ENCODE measurements around the gene YIPF1.
A peak's percentile ranks its signal among the peaks of the same experiment; 100 is the strongest.

The YIPF1 gene

DNA sequence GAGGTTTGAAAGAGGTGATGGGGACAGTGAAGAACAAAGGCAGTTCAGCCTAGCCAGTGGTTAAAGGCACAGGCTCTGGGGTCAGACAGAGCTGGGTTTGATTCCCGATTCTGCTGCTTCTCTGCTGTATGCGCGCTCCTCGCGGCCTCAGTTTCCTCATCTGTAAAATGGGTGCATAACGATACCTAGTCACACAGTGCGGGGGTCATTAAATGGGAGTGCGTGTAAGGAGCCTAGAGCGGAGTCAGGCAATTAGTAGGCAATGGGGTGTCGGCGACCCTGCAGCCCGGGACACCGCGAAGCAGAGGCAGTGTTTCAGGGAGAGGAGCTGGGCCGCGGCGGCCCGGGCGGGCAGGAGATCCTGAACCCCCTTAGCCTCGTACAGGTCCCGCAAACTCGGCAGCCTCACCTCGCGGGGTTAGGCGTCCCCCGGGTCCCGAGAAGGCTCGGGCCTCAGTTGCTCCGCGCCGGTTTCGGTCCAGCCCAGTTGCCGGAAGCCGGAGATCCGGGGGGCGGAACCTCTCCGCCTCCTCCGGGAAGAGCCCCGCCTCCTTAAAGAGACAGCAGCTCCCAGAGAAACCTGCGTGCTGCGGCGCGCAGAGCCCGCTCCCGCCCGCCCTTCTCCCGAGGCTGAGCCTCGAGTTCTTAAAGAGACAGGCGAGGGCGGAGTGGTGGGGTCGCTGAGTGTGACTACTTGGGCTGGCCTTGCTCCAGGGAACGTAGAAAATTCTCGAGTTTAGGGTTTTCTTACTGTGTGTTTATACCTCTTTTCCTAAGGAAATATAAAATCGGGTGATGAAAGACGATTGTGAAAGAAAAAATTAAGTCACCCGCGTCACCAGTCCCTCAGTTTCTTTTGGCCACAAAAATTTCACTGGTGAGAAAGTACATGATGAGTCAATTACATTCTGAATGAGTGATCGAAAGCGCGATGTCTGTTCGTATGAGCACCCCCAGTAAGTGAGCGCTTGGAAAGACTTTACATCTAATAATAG lies at the start of gene YIPF1:
Gene YIPF1, minus strand, starts transcription at position 494 of the 995 bp plus-strand sequence. CDS start 860 bp downstream, outside the sequence.
- DNase-seq (ENCODE audit: low spot score) = peak; percentile 87

DNA sequence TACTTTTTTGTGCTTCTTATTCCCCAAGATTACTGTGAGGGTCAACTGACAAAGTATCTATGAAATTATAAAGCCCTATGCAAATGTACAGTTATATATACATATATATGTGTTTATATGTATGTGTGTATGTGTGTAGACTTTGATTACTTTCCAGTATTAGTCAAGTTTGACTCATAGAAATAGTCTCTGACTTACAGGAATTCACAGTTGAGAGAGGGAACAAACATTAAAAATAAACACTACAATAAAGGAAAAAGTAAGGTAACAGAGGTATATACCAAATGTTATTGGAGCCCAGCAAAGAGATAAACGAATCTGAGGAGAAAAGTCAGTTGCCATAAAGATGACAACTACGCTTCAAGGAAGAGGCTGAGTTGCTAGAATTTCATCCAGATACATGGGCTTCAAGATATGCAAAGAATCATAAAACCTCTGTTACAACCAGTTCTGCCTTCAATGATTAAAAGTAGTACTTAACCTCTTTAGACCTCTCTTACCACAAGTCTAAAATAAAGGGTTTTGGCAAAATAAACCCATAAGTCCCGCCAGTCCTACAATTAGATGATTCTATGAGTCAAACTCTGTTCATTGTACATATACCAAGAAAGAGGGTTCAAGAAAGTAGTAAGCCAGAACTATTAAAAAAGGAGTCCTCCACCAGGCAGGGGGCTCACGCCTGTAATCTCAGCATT lies 48.7 kb upstream of the YIPF1 start:
- DNase-seq (ENCODE audit: low spot score) = no peak

DNA sequence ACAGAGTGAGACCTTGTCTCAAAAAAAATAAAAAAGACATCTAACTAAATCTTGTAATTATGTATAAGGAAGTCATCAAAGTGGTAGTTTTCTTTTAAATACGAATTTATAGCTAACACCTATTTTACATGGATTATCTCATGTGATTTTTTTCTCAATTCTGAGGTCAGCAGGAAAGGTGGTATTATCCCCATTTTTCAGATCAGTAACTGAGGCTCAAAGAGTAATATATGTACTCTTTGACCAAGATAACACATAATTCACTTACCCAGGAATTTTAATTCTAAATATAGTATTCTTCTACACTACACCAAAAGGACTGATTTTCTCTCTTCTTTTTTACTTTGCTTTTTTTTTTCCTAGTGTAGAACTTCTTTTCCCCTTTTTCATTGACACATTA lies 46.8 kb upstream of the YIPF1 start:
- no peak for DNase-seq (ENCODE audit: low spot score)

DNA sequence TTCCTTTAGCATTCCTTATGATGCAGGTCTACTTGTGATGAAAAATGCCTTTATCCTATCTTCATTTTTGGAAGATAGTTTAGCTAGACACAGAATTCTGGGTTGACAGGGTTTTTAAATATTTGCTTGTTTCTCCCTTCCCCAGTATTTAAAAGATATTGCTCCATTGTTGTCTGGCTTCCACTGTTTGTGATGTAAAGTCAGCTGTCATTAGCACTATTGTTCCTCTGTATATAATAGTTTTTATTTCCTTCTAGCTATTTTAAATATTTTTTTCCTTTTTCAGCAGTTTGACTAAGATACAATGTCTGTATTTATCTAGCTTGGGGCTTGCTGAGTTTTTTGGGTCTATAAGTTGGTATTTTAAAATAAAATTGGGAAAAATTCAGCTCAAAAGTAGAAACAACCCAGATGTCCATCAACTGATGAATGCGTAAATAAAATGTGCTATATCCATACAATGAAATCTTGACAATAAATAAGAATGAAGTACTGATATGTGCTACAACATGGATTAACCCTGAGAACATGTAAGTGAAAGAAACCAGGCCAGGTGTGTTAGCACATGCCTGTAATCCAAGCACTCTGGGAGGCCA lies 44.7 kb upstream of the YIPF1 start:
- no peak for DNase-seq (ENCODE audit: low spot score)

DNA sequence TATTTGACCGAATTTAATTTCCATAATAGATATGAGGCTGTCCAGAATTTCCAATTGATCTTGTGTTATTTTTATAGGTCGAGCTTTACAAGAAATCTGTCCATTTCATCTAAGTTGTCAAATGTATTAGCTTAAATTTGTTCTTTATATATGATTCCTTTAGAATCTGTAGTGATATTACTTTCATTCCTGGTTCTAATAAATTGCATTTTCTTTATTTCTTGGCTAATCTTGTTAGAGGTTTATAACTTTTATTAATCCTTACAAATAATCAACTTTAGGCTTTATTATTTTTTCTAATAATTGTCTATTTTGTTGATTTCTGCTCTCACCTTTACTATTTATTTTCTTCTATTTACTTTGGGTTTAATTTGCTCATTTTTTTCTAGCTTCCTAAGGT lies 41.9 kb upstream of the YIPF1 start:
- DNase-seq (ENCODE audit: low spot score) = no peak

DNA sequence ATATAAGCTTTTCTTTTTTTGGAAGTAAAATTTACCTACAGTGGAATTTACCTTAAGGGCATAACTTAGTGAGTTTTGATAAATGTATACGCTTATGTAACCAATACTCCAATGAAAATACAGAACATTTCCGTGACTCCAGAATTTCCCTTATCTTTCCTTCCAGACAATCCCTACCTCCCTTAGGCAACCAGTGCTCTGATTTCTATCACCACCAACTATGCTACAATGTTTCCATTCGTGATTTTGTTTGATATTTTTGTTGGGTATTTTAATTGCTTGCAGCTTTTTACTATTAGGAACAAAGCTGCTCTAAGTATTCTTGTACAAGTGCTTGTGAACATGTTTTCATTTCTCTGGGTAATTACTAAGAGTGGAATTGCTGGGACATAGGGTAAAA lies 41.3 kb upstream of the YIPF1 start:
- DNase-seq (ENCODE audit: low spot score) = no peak

DNA sequence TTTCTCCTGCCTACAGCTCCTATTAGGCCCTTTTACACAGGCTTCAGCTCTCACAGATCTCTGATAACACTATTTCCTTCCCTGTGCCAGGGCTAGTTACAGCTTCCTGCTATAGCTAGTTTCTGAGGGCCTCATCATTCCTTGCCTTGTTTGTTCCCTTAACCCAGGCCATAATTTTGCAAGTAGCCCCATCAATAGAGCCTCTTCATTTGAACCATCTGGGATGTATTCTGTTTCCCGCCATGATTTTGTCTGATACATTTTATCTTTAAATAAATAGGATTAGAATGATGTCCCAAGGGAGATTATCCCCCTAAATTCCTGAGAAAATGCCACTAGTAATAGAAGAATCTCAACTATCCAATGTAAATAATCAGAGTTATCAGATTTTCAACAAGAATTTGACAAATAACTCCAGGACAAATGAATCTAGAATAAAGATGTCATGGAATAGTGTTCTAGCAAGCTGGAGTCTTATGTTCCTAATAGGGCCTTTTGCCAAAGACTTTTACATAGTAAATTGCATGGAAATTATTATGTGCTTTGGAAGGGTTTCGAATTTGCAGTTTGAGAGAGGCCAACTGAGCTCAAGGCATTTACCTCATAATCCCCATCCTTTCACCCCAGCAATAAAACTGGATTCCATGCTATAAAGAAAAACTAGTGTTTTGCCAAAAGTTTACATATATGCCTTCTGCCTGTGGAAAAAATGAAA lies 39.8 kb upstream of the YIPF1 start:
- no peak for DNase-seq (ENCODE audit: low spot score)

DNA sequence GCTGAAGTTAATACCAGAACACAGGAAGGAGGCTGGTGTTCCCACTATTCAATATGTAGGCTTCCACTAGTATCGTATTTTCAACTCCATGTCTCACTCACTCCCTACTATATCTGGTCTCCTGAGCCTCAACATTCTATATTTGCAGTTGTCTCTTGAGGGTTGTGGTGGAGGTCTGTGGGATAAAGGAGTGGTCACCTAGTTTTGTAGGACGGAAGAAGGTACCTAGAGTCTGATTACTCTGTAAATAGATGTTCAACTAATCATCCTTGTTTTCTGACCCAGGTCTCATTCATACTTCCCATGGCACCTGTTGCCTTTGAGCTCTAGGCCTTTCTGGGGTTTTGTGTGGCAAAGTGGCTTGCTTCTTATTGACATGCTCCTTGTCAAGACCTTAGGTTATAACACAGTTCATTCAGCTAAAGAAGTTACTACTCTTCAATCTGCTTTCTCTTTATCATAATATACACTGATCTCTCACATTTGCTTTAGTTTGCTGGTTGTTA lies 37.8 kb upstream of the YIPF1 start:
- no peak for DNase-seq (ENCODE audit: low spot score)

DNA sequence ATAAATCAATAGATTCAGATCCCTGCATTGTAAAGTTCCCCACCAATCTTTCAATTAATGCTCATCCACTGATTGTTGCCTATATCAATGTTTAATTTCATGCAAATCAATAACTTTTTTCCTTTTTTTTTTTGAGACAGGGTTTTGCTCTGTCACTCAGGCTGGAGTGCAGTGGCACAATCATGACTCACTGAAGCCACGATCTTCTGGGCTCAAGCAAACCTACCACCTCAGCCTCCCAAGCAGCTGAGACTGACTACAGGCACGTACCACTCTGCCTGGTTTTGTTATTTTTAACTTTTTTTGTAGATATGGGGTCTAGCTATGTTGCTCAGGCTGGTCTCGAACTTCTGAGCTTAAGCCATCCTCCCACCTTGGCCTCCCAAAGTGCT lies 30.1 kb upstream of the YIPF1 start:
- no peak for DNase-seq (ENCODE audit: low spot score)

DNA sequence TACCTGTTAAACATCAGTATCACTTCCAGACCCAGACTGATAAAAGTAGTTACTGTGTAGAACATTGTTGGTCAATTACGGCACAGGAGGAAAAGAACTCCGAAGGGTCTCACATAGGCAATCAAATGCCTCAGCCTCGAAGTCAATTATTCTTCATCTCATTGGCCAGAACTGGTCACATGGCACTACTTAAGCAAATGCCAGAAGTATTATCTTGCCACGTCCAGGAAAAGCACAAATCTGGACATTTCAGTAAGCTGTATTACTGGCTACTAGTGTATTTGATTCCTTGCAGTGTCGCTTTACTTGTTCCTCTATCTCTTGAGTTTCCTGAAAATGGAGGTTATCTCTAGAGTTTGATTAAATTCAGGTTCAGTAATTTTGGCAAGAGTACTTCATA lies 28.7 kb upstream of the YIPF1 start:
- DNase-seq (ENCODE audit: low spot score) = no peak

DNA sequence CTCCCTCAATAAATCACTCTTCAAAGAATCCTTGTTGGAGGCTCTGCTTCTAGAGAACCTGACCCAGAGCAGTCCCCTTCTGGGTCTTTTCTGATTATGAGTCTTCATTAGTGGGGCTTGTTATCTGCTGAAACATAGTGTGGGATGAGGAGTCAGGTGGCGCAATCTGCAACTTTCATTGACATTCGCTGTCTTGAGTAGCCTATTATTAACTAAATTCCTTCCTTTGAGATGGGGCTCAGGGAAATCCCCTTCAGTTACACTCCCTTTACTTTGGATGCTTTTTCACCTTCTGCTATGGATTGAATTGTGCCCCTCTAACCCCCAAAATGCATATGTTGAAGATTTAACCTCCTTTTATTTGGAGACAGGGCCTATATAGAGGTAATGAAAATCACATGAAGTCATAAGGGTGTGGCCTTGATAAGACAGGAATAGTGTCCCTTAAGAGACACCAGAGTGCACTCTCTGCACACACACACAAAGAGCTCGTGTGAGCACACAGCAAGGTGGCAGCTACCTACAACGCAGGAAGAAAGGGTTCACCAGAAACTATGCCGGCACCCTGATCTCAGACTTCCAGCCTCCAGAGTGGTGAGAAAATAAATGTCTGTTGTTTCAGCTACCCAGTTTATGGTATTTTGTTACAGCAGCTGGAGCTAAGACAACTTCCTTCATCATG lies 23.9 kb upstream of the YIPF1 start:
- DNase-seq (ENCODE audit: low spot score) = no peak

DNA sequence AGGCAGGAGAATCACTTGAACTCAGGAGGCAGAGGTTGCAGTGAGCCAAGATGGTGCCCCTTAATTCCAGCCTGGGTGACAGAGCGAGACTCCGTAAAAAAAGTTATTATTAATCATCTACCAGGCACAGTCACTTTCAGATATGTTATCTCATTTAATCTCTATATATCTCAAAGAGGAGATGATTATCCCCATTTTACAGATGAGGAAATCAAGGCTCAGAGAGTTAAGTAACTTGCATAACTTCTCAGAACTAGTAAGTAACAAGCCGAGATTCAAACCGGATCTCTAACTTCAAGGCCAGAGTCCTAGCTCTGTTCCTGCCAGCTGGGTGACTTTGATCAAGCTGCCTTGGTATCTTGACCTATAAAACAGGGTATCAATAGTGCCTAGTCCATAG lies 21.8 kb upstream of the YIPF1 start:
- no peak for DNase-seq (ENCODE audit: low spot score)

DNA sequence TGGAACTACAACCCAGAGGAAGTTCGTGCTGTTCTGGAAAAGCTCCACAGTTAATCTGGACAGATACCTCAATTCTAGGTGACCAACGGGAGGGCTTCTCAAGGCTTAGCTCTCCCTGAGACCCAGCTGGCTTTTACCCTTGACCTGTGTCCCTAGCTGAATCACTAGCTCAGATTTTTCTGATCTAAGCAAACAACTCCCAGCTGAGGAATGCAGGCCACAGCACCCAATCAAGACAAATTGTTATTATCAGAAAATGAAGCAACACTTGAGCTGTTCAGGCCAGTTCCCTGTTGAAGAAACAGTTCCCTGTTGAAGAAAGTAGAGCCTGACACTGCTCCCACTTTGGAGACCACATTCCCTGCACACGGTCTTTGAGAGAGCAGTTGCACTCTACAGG lies 20.3 kb upstream of the YIPF1 start:
- DNase-seq (ENCODE audit: low spot score) = no peak

DNA sequence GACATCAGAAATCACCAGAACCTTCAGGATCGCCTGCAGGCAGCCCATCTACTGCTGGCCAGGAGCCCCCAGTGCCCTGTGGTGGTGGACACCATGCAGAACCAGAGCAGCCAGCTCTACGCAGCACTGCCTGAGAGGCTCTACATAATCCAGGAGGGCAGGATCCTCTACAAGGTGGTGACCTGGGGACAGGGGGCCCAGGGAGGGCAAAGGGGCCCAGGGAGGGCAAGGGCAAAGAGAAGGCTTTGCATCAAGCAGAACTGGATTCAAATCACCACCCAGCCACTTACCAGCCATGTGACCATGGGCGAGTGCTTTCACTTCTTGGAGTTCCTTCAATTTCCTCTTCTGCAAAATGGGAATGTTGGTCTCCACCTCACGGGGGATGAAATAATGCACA lies 16.5 kb upstream of the YIPF1 start:
- DNase-seq (ENCODE audit: low spot score) = no peak

DNA sequence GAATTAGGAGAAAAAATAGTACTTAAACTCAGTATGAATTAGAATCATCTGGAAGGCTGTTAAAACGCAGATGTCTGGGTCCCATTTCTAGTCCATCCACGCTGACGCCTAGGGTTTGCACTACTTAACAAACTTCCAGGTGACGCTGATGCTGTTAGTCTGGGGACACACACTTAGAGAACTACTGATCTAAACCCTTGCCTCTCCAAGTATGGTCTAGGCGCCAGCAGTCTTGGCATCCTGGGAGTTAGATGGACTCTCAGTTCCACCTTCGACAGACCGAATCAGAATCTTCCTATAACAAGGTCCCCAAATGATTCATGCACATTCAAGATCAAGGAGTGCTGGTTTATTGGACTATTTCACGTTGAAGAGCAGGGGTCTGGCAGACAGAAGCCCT lies 15.9 kb upstream of the YIPF1 start:
- DNase-seq (ENCODE audit: low spot score) = no peak

DNA sequence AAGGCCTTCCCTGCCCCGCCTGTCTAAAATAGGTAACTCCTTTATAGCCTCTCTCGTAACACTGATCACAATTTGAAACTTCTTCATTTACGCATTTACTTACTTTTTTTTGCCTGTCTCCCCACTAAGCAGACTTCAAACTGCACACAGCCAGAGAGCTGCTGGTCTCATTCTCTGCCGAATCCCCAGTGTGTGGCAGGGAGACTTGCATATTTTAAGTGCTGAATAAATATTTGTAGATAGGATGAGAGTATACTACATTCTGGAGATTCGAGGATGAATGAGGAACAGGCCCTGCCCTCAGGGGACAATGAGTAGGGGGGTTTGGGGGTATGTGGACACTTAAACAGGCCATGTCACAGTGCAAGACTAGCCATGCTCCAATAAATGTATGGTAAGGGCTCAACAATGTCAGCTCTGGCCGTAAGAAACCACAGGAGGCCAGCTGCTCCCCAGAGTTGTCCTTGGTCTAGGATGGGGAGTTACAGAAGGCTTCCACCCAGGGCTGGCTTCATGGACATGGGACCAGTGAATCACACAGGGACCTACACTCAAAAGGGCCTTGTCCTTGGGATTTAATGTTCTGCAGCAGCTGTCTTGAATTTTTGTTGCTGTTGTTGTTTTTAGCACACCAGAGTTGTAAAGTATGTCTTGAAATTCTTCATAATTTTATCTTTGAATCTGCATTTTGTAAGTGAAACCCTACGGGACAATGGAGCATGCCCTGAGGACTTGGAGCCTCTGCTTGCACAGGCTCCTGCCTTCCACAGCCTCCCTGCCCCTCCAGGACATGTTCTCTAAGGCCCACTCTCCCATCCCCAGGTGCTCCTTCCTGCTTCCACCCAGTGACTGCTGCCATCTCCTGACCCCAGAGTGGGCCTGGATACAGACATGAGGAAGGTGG lies 12.9 kb upstream of the YIPF1 start:
- no peak for DNase-seq (ENCODE audit: low spot score)

DNA sequence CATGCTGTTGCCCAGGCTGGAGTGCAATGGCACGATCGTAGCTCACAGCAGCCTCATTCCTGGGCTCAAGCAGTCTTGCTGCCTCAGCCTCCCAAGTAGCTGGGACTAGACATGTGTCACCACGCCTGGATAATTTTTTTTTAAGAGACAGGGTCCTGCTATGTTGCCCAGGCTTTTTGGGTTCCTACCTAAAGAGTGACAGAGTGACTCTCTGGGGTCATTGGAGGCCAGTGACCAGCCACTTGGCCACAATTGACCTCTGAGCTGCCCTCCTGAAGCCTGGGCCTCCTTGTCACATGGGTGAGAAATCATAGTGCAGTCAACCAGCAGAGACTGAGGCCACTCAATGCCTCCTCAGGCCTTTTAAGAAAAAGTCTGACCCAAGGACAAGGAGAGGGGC lies 10.1 kb upstream of the YIPF1 start:
- DNase-seq (ENCODE audit: low spot score) = no peak

DNA sequence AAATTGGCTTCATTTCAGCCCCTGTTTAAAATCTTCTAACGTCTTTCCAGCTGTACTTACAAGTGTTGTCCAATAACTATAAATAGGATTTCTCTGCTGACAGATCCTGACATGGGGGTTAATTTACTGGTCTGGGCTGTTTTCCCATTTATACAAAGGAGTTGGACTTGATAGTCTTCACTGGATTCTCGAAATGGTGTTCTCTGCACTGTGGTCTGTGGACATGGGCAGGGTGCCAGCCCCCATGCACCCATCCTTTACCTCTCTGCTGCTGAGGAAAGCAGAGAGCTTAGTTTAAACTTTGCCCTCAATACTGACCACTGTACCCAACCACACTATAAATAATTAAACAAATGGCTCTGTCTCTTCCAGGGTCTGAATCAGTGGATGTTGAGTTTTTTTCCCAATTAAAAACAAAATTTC lies 9.6 kb upstream of the YIPF1 start:
- no peak for DNase-seq (ENCODE audit: low spot score)

DNA sequence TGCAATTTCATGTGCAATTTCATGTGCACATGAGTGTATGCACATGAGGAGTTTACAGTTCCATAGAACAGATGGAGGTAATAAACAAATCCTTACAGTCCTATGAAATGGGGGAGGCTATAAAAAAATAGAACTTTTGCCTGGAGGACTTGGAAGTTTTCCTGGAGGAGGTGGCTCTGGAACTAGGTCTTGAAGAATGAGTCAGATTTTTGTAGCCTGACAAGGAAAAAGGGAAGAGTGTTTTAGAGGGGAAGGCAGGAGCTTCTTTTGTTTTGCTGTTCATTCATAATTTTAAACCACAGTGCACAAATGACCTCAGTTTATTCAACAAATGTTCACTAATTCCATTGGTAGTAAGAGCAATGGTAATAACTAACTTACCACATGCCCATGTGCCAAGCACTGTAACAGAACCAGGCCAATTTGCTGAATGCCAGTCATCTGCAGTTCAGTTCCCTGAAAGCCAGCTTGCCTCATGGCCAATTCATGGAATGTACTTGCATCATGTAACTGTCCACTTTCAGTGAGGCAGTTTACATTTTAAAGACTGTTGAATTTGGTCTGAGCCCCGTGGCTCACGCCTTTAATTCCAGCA lies 7.1 kb upstream of the YIPF1 start:
- DNase-seq (ENCODE audit: low spot score) = no peak

DNA sequence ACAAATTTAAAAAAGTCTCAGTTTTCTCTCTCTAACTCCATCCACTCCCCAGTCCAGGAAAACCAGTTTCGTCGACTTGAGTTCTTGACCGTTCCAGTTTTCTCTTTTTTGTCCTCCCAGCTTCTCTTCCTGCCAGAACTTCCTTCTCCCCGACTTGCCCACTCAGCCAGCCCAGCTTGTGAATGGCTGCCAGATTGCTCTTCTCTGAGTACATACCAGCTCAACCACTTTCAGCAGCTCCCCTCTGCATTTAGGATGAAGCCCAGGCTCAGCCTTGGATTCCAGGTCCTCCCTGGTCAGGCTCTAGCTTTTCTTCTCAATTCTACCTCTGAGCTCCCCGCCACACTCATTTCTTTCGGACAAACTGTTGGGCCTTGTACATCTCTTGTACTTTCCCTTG lies 5.8 kb upstream of the YIPF1 start:
- DNase-seq (ENCODE audit: low spot score) = no peak
